MM.1S (cell line): ENCODE measurements around the gene PRMT9.

ENCODE experiments used
- CTCF ChIP-seq: fragments of 300-600 bp; sonication (generic); IDR thresholded peaks from 2 replicates; pipeline ENCODE4 v1.5.1; 2016; ENCODE audit warnings: antibody characterized with exemption, low read length, mixed read lengths
- EZH2 ChIP-seq: fragments of 300-600 bp; sonication (generic); optimal IDR thresholded peaks from 2 replicates; pipeline ENCODE3; 2017; ENCODE audit warnings: low read depth, mild to moderate bottlenecking, antibody characterized with exemption, low read length, mixed read lengths
- EZH2phosphoT487 ChIP-seq: fragments of 300-600 bp; sonication (generic); IDR thresholded peaks from 2 replicates; pipeline ENCODE4 v1.6.1; 2018; ENCODE audit warnings: antibody characterized with exemption, low read length

- no peak for TF ChIP-seq CTCF
- TF ChIP-seq EZH2 = no peak
- TF ChIP-seq EZH2phosphoT487 = no peak
These were observed 30.8 kb upstream of the PRMT9 start for GRCh38 chr4:147714575-147715401.
